ENCODE results near the gene SMARCD3.

- no peak for TF ChIP-seq SUZ12 (IDR thresholded peaks at IDR 0.05; ENCODE audit: extremely low read depth, insufficient read depth, insufficient read length)
- TF ChIP-seq ZNF274 (IDR thresholded peaks at IDR 0.05; ENCODE audit: low read depth, low read length) = no peak
- no peak for TF ChIP-seq YY1 (IDR thresholded peaks at IDR 0.05; ENCODE audit: insufficient read depth, insufficient read length)
These were observed 6.8 kb downstream of the SMARCD3 start for GRCh38 chr7:151241755-151242096.
